GM12874 (cell line): ENCODE data around the gene ME2.

ENCODE experiments used
- TF ChIP-seq, protein P1 (sequence below): IDR thresholded peaks from 2 replicates; pipeline ENCODE4 v1.5.1; 2011; ENCODE audit warnings: low read depth, mild to moderate bottlenecking, control low read depth, low read length, moderate library complexity; ENCODE audit not compliant: insufficient read depth

The ME2 gene

DNA sequence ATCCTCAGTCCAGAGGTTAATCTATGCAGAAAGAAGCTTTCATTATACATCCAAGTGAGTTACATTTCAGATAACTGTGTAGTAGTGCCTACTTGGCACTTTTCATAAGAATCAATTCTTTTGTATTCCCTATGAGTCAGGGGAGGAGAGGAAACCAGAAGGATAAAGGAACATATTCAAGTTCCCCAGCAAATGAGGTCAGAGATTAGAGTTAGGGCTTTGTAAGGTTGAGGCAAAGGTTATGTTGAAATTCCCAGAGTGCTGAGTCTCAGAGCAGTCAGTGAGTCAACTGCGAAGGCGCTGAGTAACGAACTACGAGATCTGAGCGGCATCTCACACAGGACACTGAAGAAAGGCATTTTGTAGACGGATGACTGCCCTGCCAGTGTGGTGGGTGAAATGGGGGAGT is 25.1 kb upstream of the ME2 start:
- TF ChIP-seq, protein P1, sequence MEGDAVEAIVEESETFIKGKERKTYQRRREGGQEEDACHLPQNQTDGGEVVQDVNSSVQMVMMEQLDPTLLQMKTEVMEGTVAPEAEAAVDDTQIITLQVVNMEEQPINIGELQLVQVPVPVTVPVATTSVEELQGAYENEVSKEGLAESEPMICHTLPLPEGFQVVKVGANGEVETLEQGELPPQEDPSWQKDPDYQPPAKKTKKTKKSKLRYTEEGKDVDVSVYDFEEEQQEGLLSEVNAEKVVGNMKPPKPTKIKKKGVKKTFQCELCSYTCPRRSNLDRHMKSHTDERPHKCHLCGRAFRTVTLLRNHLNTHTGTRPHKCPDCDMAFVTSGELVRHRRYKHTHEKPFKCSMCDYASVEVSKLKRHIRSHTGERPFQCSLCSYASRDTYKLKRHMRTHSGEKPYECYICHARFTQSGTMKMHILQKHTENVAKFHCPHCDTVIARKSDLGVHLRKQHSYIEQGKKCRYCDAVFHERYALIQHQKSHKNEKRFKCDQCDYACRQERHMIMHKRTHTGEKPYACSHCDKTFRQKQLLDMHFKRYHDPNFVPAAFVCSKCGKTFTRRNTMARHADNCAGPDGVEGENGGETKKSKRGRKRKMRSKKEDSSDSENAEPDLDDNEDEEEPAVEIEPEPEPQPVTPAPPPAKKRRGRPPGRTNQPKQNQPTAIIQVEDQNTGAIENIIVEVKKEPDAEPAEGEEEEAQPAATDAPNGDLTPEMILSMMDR, result no peak

DNA sequence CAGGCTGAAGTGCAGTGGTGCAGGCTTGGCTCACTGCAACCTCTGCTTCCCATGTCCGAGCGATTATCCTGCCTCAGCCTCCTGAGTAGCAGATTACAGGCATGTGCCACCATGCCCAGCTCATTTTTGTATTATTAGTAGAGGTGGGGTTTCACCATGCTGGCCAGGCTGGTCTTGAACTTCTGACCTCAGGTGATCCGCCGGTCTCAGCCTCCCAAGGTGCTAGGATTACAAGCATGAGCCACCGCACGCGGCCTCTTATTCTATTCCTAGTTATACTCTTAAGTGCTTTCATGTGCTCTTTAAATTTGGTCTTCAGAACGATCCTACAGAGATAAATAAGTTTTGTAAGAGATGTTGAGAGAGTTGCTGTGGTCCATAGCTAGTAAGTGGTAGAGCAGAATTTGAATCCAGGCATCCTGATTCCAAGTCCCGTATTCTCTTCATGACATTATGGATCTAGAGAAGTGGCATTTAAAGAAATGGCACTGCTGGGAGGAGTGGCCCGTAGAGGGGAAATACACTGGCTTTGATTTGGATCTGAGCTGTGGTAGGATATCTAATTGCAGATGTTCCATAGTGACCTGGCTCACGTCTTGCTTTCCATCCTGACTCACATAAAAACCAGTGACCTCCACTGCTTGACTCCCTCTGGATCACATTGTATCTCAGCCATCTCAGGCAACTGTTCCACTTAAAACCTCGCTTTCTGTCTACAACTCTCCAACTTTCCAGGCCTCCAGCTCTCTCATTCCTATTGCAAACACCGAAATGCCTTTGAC is 22.8 kb upstream of the ME2 start:
- TF ChIP-seq, protein P1, result no peak

DNA sequence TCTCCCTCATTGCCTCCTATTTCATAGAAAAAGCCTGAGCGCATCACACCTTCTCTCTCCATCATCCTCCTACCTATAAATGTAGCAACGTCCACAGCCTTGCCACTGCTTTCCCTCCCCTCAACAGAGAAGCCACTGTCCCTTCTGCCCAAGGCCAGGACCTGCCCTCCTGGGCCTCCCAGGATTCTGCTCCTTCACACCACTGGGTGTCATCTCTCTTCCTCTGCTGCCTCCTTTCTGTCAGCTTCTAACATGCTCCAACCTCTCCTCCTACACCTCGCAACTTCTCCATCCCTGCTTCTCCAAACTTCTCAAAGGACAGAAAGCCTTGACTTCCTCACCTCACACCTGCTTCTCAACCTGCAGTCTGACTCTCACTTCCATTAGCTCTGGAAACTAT is 21.2 kb upstream of the ME2 start:
- TF ChIP-seq, protein P1, result no peak

DNA sequence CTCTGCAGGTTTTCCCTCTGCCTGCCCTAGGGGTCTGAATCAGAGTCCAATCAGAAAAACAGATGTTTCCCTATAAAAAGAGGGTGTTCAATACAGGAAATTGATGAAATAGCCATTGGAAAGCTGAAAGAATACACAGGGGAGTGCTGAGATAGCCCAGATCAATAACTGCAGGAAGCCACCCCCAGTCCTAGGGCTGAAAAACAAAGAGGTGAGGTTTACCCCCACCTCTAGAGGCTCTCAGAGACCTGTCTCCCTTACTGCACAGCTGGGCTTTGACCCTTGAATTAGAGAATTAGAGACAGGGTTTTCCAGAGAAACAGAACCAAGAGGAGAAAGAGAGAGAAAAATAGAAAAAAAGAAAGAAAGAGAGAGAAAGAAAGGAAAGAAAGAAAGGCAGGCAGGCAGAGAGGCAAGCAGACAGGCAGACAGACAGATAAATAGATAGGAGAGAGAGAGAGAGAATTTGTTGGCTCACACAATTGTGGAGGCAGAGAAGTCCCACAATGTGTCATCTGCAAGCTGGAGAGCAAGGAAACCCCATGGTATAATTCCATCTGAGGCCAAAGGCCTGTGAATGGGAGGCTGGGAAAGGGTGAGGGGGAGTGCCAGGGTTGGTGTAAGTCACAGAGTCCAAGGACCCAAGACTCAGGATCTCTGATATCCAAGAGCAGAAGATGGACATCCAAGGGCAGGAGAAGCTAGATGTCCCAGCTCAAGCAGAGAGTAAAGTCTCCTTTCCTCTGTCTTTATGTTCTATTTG is 18.9 kb upstream of the ME2 start:
- TF ChIP-seq, protein P1, result no peak

DNA sequence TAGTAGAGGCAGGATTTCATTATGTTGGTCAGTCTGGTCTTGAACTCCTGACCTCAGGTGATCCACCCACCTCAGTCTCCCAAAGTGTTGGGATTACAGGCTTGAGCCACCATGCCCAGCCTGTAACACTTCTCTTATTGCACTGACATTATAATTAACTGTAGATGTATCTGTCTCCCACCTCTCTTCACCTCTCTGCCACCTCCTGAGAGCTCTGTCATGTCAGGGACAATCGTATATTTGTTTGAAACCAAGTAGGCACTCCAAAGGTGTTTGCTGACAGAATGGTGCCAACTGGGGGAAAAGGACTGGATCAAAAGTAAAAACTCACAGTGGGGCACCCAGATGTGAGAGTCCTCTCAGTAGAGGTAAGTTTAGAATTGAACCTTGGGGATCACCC is 17.3 kb upstream of the ME2 start:
- TF ChIP-seq, protein P1, result no peak

DNA sequence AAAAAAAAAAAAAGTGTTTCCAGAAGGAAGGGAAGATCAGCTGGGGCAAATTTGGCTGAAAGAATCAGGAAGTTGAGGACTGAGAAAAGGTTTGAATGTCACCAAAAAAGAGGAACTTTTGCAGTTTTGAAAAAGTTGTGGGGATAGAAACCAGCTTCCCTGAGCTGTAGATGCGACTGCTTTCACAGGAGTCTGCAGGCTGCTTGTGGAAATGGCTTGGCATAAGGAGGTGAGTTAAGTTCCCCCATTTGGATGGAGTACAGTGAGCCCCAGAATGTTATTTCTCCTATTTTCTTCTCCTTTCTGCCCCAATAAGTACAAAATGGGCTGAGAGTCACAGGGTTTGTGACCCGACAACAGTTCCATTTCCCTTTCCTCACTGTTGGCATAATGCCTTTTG is 16.5 kb upstream of the ME2 start:
- TF ChIP-seq, protein P1, result no peak

DNA sequence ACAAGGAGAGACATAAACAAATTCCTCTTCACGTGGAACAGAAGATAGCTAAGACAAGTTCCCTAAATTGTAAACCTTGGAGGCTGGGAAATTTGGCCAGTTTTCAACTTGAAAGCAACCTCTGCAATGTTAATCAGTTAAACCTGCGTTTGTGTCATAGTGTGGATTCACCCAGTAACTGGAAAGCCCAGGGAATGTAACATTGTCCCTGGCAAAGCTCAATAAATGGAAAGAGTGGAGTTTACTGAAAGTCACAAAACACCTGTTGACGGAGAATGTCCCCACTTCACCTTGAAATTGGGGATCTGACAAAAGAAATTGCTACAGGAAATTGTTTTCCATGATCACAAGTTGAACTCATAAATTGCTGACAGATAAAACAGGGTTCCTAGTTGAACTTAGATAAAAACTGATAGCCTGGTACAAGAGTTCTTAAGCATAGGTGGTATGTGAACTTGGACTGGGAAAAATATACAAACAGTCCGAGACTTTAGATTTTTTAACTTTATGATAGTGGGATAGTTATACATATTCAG is 15.0 kb upstream of the ME2 start:
- TF ChIP-seq, protein P1, result no peak
